WERI-Rb-1 (cell line): Measurements from ENCODE around the gene MGAT4D.
"Not testable (repeated sequence)": the region's sequence is repeated elsewhere in the genome, so short reads cannot be mapped to it uniquely, and the experiment has no call there.

Experiments
- DNase-seq: peaks from one replicate; pipeline ENCODE4 v3.0.0-alpha.2; 2020
- H3K27ac ChIP-seq: fragments of 250-450 bp; sonication (Bioruptor Pico); 2 replicates; pipeline ENCODE4 v1.5.1; 2020; ENCODE audit warnings: mild to moderate bottlenecking, moderate library complexity
- H3K27me3 ChIP-seq: fragments of 250-450 bp; sonication (Bioruptor Pico); 2 replicates; pipeline ENCODE4 v1.5.1; 2021; ENCODE audit warnings: mild to moderate bottlenecking, low read depth, moderate library complexity; ENCODE audit not compliant: insufficient read depth, severe bottlenecking
- H3K36me3 ChIP-seq: fragments of 250-450 bp; sonication (Bioruptor Pico); 2 replicates; pipeline ENCODE4 v1.5.1; 2020; ENCODE audit warnings: mild to moderate bottlenecking, moderate library complexity
- H3K4me3 ChIP-seq: 2 replicates; pipeline ENCODE4 v1.5.1; 2011; ENCODE audit warnings: low read depth, mild to moderate bottlenecking, control low read depth, low read length
- H3K9me3 ChIP-seq: fragments of 250-450 bp; sonication (Bioruptor Pico); 2 replicates; pipeline ENCODE4 v1.5.1; 2021; ENCODE audit warnings: mild to moderate bottlenecking, moderate library complexity; ENCODE audit not compliant: severe bottlenecking
- TF ChIP-seq, protein P1 (sequence below): IDR thresholded peaks from 2 replicates; pipeline ENCODE4 v1.5.1; 2011; ENCODE audit warnings: low read depth, mild to moderate bottlenecking, control low read depth, inconsistent platforms, low read length

Gene MGAT4D

DNA sequence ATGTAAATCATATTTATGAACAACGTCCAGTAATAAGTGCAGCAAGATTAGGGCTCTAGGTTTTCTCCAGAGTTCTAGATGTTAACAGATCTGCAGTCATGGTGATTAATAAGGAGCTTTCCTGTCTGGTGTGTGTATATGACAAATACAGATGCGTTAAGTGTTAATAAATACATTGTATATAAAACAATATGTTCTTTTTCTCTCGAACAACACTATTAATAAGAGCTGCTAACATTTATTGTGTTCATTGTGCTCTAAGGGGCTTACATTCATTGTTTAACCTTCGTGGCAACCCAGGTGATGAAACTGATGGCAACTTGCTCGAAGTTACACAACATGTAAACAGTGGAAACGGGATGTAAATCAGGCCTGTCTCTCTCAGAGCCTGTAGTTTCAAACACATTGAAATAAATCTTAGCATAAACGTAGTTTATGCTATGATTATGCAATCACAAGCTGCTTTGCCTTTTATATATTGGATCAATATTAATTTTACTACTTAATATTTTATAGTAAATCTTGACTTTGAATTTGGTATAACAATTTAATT is 70.1 kb downstream of the MGAT4D start:
- H3K27ac ChIP-seq = peak overlapping the region; percentile 73; the same call in 1 of the 2 replicates
- TF ChIP-seq, protein P1, sequence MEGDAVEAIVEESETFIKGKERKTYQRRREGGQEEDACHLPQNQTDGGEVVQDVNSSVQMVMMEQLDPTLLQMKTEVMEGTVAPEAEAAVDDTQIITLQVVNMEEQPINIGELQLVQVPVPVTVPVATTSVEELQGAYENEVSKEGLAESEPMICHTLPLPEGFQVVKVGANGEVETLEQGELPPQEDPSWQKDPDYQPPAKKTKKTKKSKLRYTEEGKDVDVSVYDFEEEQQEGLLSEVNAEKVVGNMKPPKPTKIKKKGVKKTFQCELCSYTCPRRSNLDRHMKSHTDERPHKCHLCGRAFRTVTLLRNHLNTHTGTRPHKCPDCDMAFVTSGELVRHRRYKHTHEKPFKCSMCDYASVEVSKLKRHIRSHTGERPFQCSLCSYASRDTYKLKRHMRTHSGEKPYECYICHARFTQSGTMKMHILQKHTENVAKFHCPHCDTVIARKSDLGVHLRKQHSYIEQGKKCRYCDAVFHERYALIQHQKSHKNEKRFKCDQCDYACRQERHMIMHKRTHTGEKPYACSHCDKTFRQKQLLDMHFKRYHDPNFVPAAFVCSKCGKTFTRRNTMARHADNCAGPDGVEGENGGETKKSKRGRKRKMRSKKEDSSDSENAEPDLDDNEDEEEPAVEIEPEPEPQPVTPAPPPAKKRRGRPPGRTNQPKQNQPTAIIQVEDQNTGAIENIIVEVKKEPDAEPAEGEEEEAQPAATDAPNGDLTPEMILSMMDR = no peak

DNA sequence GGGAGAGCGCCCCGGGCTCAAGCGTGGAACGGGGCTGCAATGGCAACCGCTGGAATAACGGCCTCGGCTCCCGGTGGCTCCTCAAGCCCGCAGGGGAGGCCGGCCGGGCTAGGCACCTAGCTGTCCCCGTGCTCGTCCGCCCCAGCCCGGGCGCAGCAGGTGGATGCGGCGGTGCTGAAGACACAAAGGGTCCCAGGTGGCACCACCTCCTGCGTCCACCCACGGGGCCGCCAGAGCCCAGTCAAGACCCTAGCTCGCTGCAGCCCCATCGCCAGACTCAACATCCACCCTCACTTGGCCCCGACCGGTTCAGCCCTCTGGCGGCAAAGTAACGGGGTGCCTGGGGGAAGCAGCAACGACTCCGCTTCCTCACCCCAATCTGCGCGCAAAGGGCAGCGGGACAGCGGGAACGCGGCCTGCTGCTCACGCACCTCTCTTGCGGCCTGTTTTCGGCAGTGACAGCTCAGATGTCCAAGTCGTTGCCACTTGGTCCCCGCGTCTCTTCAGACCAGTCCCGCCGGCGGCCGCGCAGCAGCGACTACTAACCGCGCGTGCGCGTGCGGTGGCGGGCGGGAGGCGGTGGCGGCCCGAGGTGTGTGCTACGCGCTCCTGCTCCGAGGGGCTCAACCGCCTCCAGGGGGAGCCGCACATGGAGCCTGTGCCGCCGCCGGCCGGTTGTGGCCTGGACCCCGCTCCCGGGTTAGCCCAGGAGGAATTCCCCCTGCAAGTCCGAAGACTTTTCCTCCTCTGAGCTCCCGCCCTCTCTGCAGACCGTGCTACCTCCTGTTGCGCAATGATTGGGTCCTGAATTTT is 70.8 kb downstream of the MGAT4D start, which contains the start of gene CLGN:
CLGN (minus strand) TSS at position 543 of the 813 bp plus-strand sequence. CDS start 14,570 bp downstream, outside the sequence.
- Histone ChIP-seq H3K27me3 (no peaks in the 10 kb centered on the region), H3K4me3 (peak within 1 kb of the TSS; percentile 52), H3K9me3 (no peaks in the 10 kb centered on the region), H3K36me3 (peaks cover 3% of the 10 kb centered on the region; the same call in 1 of the 2 replicates), H3K27ac (peak within 1 kb of the TSS; percentile 73)
- DNase-seq = peak; percentile 96
- TF ChIP-seq, protein P1 = peak; percentile 78

More for the DNA sequence above, 70.1 kb downstream of the MGAT4D start:
- no peak for DNase-seq
- Histone ChIP-seq H3K27me3 (no peaks in the 10 kb centered on the region), H3K4me3 (peak overlapping the region; percentile 52), H3K9me3 (no peaks in the 10 kb centered on the region), H3K36me3 (peaks cover 3% of the 10 kb centered on the region; the same call in 1 of the 2 replicates)

DNA sequence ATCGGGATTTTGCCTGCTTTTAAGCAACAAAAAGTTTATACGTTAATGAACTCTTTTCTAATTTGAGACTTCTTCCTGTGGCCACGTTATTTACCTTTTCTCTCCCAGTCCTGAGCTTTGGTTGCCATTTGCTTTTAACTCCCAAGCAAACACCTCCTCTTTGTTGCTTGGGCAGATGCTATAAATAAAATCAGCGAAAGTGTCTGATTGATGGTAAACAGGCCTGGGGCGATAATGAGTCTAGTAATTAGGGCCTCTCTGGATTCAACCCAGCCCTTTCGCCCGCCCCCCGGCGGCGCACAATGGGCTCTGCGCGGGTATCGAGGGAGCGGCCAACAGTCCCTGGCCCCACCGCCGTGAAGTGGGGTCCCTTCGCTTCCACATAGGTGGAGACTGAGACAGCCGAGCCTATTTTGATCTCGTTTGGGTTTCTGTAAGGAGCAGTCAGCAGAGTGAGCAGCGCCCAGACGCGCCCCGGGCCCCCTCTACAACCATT is 71.4 kb downstream of the MGAT4D start:
- no peaks in the 10 kb centered on the region for H3K9me3 ChIP-seq
- TF ChIP-seq, protein P1 = peak; percentile 45
- peak; percentile 71 for DNase-seq
- peak overlapping the region; percentile 52 for H3K4me3 ChIP-seq
- H3K36me3 ChIP-seq = peaks cover 3% of the 10 kb centered on the region; the same call in 1 of the 2 replicates
- no peaks in the 10 kb centered on the region for H3K27me3 ChIP-seq
- H3K27ac ChIP-seq = peak overlapping the region; percentile 73

DNA sequence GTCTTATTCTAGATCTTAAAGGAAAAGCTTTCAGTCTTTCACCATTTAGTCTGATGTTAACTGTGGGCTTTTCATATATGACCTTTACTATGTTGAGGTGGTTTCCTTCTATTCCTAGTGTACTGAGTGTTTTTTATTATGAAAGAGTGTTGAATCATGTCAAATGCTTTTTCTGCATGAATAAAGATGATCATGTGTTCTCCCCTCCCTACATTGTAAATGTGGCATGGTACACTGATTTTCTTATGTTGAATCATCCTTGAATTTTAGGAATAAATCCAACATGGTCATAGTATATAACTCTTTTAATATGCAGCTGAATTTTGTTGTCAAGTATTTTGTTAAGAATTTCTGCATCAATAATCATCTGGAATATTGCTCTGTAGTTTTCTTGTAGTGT is 75.0 kb downstream of the MGAT4D start:
- TF ChIP-seq, protein P1 = no peak
- Histone ChIP-seq H3K9me3 (peaks cover 2% of the 10 kb centered on the region), H3K36me3 (peaks cover 3% of the 10 kb centered on the region; the same call in 1 of the 2 replicates), H3K27ac (no peak overlapping the region), H3K4me3 (no peak overlapping the region), H3K27me3 (no peaks in the 10 kb centered on the region)
- DNase-seq = no peak

DNA sequence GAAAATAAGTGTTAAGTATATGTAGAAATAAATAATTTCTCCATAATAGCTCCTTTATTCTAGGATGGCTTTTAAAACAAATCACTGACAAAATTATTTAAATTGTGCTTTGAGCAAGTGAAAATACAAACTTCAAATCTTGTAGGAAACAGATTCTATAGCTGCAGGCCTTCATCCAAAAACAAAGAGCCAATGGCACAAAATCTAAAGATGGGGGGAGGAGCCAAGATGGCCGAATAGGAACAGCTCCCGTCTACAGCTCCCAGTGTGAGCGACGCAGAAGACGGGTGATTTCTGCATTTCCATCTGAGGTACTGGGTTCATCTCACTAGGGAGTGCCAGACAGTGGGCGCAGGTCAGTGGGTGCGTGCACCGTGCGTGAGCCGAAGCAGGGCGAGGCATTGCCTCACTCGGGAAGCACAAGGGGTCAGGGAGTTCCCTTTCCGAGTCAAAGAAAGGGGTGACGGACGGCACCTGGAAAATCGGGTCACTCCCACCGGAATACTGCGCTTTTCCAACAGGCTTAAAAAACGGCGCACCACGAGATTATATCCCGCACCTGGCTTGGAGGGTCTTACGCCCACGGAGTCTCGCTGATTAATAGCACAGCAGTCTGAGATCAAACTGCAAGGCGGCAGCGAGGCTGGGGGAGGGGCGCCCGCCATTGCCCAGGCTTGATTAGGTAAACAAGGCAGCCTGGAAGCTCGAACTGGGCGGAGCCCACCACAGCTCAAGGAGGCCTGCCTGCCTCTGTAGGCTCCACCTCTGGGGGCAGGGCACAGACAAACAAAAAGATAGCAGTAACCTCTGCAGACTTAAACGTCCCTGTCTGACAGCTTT is 84.7 kb downstream of the MGAT4D start:
- not testable (repeated sequence) for H3K27me3 ChIP-seq, H3K9me3 ChIP-seq, H3K27ac ChIP-seq, H3K36me3 ChIP-seq, DNase-seq, H3K4me3 ChIP-seq
